Stimulated activated effector memory CD8-positive, alpha-beta T cell treated with anti-CD3 and anti-CD28 coated beads, Interleukin-12 subunit alpha, Interleukin-12 subunit beta, amount 100 ng/mL, for 72 hours (primary cell): ENCODE results near the gene NEURL1B.
A peak's percentile ranks its signal among the peaks of the same experiment; 100 is the strongest.

Source experiments
- ATAC-seq: fragments of 150-1000 bp; cut with Tn5 transposase; 2 replicates; pipeline ENCODE4 v1.10.0; 2021
- DNase-seq, 2 donors: peaks; one replicate each; pipeline ENCODE4 v3.0.0; 2021 to 2022; ENCODE audit warnings: low spot score in 2 of 2
- H3K27ac Mint-ChIP-seq: one replicate; pipeline ENCODE4 v1.8.0; 2022; ENCODE audit warnings: mild to moderate bottlenecking, mixed read lengths
- H3K36me3 Mint-ChIP-seq: one replicate; pipeline ENCODE4 v1.8.0; 2022; ENCODE audit warnings: mild to moderate bottlenecking, mixed read lengths
- H3K4me1 Mint-ChIP-seq: one replicate; pipeline ENCODE4 v1.8.0; 2022; ENCODE audit warnings: mixed read lengths
- H3K4me3 Mint-ChIP-seq: one replicate; pipeline ENCODE4 v1.8.0; 2022; ENCODE audit warnings: mild to moderate bottlenecking, mixed read lengths
- H3K9me3 Mint-ChIP-seq: one replicate; pipeline ENCODE4 v1.8.0; 2022; ENCODE audit warnings: mixed read lengths

Gene NEURL1B

GRCh38 chr5:172637740-172638139, 3.3 kb upstream of the NEURL1B start:
- no peak for DNase-seq
- Mint-ChIP-seq H3K4me3 (no peak overlapping the region), H3K9me3 (no peaks in the 10 kb centered on the region), H3K4me1 (peaks cover 6% of the 10 kb centered on the region), H3K27ac (no peak overlapping the region), H3K36me3 (no peaks in the 10 kb centered on the region)
- no peak for ATAC-seq

- DNase-seq = no peak
- no peak for ATAC-seq
- no peak overlapping the region for H3K4me3 Mint-ChIP-seq
- H3K36me3 Mint-ChIP-seq = no peaks in the 10 kb centered on the region
- H3K9me3 Mint-ChIP-seq = no peaks in the 10 kb centered on the region
- H3K27ac Mint-ChIP-seq = no peak overlapping the region
- peaks cover 6% of the 10 kb centered on the region for H3K4me1 Mint-ChIP-seq
Observed at GRCh38 chr5:172638209-172638768, 2.8 kb upstream of the NEURL1B start.

- DNase-seq (no peak), ATAC-seq (no peak)
- peak overlapping the region; percentile 61 for H3K4me3 Mint-ChIP-seq
- H3K4me1 Mint-ChIP-seq = peaks cover 6% of the 10 kb centered on the region
- no peak overlapping the region for H3K27ac Mint-ChIP-seq
- H3K9me3 Mint-ChIP-seq = no peaks in the 10 kb centered on the region
- H3K36me3 Mint-ChIP-seq = no peaks in the 10 kb centered on the region
Observed at GRCh38 chr5:172640139-172640538, 924 bp upstream of the NEURL1B start.

GRCh38 chr5:172641359-172642050, 442 bp downstream of the NEURL1B start:
- H3K4me3 Mint-ChIP-seq = peak overlapping the region; percentile 41
- no peaks in the 10 kb centered on the region for H3K36me3 Mint-ChIP-seq
- peaks cover 6% of the 10 kb centered on the region for H3K4me1 Mint-ChIP-seq
- DNase-seq = peak; percentile 6 to 58
- ATAC-seq = peak; percentile 44
- H3K27ac Mint-ChIP-seq = no peak overlapping the region
- H3K9me3 Mint-ChIP-seq = no peaks in the 10 kb centered on the region

- no peak overlapping the region for H3K27ac Mint-ChIP-seq
- H3K4me3 Mint-ChIP-seq = peak overlapping the region; percentile 41
- no peaks in the 10 kb centered on the region for H3K9me3 Mint-ChIP-seq
- H3K4me1 Mint-ChIP-seq = peaks cover 6% of the 10 kb centered on the region
- H3K36me3 Mint-ChIP-seq = no peaks in the 10 kb centered on the region
- DNase-seq (no peak), ATAC-seq (no peak)
Observed at GRCh38 chr5:172642051-172642409, 967 bp downstream of the NEURL1B start.

- Mint-ChIP-seq H3K27ac (no peak overlapping the region), H3K4me1 (peaks cover 6% of the 10 kb centered on the region), H3K9me3 (no peaks in the 10 kb centered on the region), H3K4me3 (no peak overlapping the region), H3K36me3 (no peaks in the 10 kb centered on the region)
- ATAC-seq (no peak), DNase-seq (no peak)
Observed at GRCh38 chr5:172642486-172642885, 1.4 kb downstream of the NEURL1B start.

GRCh38 chr5:172642926-172643871, 2.1 kb downstream of the NEURL1B start:
- no peak overlapping the region for H3K27ac Mint-ChIP-seq
- H3K4me1 Mint-ChIP-seq = peaks cover 6% of the 10 kb centered on the region
- H3K36me3 Mint-ChIP-seq = no peaks in the 10 kb centered on the region
- no peak for ATAC-seq
- no peaks in the 10 kb centered on the region for H3K9me3 Mint-ChIP-seq
- DNase-seq = no peak
- H3K4me3 Mint-ChIP-seq = no peak overlapping the region

GRCh38 chr5:172644266-172644665, 3.2 kb downstream of the NEURL1B start:
- Mint-ChIP-seq H3K27ac (no peak overlapping the region), H3K4me1 (peaks cover 6% of the 10 kb centered on the region), H3K9me3 (no peaks in the 10 kb centered on the region), H3K4me3 (no peak overlapping the region), H3K36me3 (no peaks in the 10 kb centered on the region)
- ATAC-seq (no peak), DNase-seq (no peak)

- Mint-ChIP-seq H3K4me3 (no peak overlapping the region), H3K36me3 (no peaks in the 10 kb centered on the region), H3K27ac (no peak overlapping the region), H3K9me3 (no peaks in the 10 kb centered on the region), H3K4me1 (peaks cover 6% of the 10 kb centered on the region)
- ATAC-seq (no peak), DNase-seq (no peak)
Observed at GRCh38 chr5:172644711-172645110, 3.6 kb downstream of the NEURL1B start.

- no peaks in the 10 kb centered on the region for H3K36me3 Mint-ChIP-seq
- H3K4me3 Mint-ChIP-seq = no peak overlapping the region
- DNase-seq (no peak), ATAC-seq (no peak)
- no peak overlapping the region for H3K27ac Mint-ChIP-seq
- H3K9me3 Mint-ChIP-seq = no peaks in the 10 kb centered on the region
- peaks cover 3% of the 10 kb centered on the region for H3K4me1 Mint-ChIP-seq
Observed at GRCh38 chr5:172645271-172646055, 4.4 kb downstream of the NEURL1B start.

- H3K4me1 Mint-ChIP-seq = no peaks in the 10 kb centered on the region
- no peaks in the 10 kb centered on the region for H3K9me3 Mint-ChIP-seq
- DNase-seq = no peak
- H3K4me3 Mint-ChIP-seq = no peak overlapping the region
- H3K36me3 Mint-ChIP-seq = no peaks in the 10 kb centered on the region
- no peak overlapping the region for H3K27ac Mint-ChIP-seq
- no peak for ATAC-seq
Observed at GRCh38 chr5:172646716-172647285, 5.7 kb downstream of the NEURL1B start.

GRCh38 chr5:172647352-172648012, 6.4 kb downstream of the NEURL1B start:
- Mint-ChIP-seq H3K9me3 (no peaks in the 10 kb centered on the region), H3K4me3 (no peak overlapping the region), H3K4me1 (no peaks in the 10 kb centered on the region), H3K36me3 (no peaks in the 10 kb centered on the region), H3K27ac (no peak overlapping the region)
- no peak for DNase-seq
- no peak for ATAC-seq

GRCh38 chr5:172648013-172648381, 6.9 kb downstream of the NEURL1B start:
- Mint-ChIP-seq H3K4me3 (no peak overlapping the region), H3K9me3 (no peaks in the 10 kb centered on the region), H3K27ac (no peak overlapping the region), H3K36me3 (no peaks in the 10 kb centered on the region), H3K4me1 (no peaks in the 10 kb centered on the region)
- no peak for ATAC-seq
- DNase-seq = no peak

GRCh38 chr5:172648755-172649154, 7.7 kb downstream of the NEURL1B start:
- Mint-ChIP-seq H3K9me3 (no peaks in the 10 kb centered on the region), H3K27ac (no peak overlapping the region), H3K4me1 (no peaks in the 10 kb centered on the region), H3K36me3 (no peaks in the 10 kb centered on the region), H3K4me3 (no peak overlapping the region)
- DNase-seq = no peak
- peak; percentile 22 for ATAC-seq
